Ascending aorta (tissue), 2 donors: ENCODE data around the gene TSC1. TPM values are rescaled to one million over a fixed set of nuclear protein-coding genes. Genes with fewer than 3 reads are reported as not detected.
"Not testable (repeated sequence)": the region's sequence is repeated elsewhere in the genome, so short reads cannot be mapped to it uniquely, and the experiment has no call there.

Experiments used
- DNase-seq, 2 donors: peaks; one replicate each; pipeline ENCODE4 v3.0.0-alpha.2; 2019; ENCODE audit warnings: low spot score in 2 of 2
- H3K27ac ChIP-seq, 2 donors: fragments of 200-600 bp; sonication (generic); one replicate each; pipeline ENCODE4 v1.5.1; 2016 to 2017; ENCODE audit warnings: mild to moderate bottlenecking in 1 of 2
- H3K27me3 ChIP-seq: fragments of 200-600 bp; sonication (generic); one replicate; pipeline ENCODE4 v1.5.1; 2017
- H3K36me3 ChIP-seq, 2 donors: fragments of 200-600 bp; sonication (generic); one replicate each; pipeline ENCODE4 v1.5.1; 2016
- H3K4me1 ChIP-seq, 2 donors: fragments of 200-600 bp; sonication (generic); one replicate each; pipeline ENCODE4 v1.5.1; 2016 to 2017; ENCODE audit warnings: mild to moderate bottlenecking in 1 of 2
- H3K4me3 ChIP-seq, 2 donors: fragments of 200-600 bp; sonication (generic); one replicate each; pipeline ENCODE4 v1.5.1; 2016 to 2017; ENCODE audit warnings: mild to moderate bottlenecking in 1 of 2
- H3K9me3 ChIP-seq, 2 donors: fragments of 200-600 bp; sonication (generic); one replicate each; pipeline ENCODE4 v1.5.1; 2016
- intact Hi-C: fragments of 100-400 bp; cut with DNase I; formaldehyde crosslinking; loops from one replicate; pipeline ENCODE4 v1.15.1; 2023
- total RNA-seq: library from RNA; depleted of rRNA; stranded (reverse); fragments of >200 nt; gene quantifications from one replicate; pipeline ENCODE4 v1.1.0, GENCODE V29; 2016
- TF ChIP-seq, protein P1 (sequence below), 3 experiments: fragments of 200-600 bp in 2 of 3; fragments of 450-650 bp in 1 of 3; sonication (generic) in 2 of 3; IDR thresholded peaks; one replicate each; pipeline ENCODE4 v1.5.1; 2016 to 2019; ENCODE audit warnings: antibody characterized with exemption in 3 of 3, mild to moderate bottlenecking in 1 of 3, moderate library complexity in 1 of 3

TSC1 gene
- total RNA-seq, 1 donor from 2014 or later, result 39.8 TPM

DNA sequence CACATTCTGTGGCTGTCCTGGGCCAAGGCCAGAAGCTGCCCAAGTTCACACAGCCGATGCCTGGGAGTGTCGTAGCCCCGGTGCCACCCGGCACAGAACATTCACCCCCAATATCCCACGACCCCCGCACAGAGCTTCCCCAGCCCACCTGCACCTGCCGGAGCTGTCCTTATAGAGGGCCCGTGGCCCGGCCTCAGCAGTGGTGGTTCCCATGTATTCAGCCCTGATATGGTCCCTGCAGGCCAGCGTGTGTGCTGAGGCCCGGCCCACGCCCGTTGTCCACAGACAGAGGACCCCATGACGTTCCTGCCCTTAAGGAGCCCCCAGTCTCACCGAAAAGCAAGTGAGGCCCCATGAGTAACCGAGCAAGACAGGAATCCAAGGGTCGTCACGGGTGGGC is 28.8 kb upstream of the TSC1 start:
- TF ChIP-seq, protein P1, sequence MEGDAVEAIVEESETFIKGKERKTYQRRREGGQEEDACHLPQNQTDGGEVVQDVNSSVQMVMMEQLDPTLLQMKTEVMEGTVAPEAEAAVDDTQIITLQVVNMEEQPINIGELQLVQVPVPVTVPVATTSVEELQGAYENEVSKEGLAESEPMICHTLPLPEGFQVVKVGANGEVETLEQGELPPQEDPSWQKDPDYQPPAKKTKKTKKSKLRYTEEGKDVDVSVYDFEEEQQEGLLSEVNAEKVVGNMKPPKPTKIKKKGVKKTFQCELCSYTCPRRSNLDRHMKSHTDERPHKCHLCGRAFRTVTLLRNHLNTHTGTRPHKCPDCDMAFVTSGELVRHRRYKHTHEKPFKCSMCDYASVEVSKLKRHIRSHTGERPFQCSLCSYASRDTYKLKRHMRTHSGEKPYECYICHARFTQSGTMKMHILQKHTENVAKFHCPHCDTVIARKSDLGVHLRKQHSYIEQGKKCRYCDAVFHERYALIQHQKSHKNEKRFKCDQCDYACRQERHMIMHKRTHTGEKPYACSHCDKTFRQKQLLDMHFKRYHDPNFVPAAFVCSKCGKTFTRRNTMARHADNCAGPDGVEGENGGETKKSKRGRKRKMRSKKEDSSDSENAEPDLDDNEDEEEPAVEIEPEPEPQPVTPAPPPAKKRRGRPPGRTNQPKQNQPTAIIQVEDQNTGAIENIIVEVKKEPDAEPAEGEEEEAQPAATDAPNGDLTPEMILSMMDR (IDR thresholded peaks at IDR 0.05), result no peak

GRCh38 chr9:132970324-132971062 is 26.1 kb upstream of the TSC1 start:
- Histone ChIP-seq H3K4me1 (no peaks in the 10 kb centered on the region), H3K27me3 (no peaks in the 10 kb centered on the region), H3K9me3 (no peaks in the 10 kb centered on the region), H3K27ac (no peak overlapping the region), H3K4me3 (no peak overlapping the region), H3K36me3 (no peaks in the 10 kb centered on the region)
- no peak for DNase-seq
- intact Hi-C loops, result no loop called here
- TF ChIP-seq, protein P1 (IDR thresholded peaks at IDR 0.05), result no peak

More for the DNA sequence above, 28.8 kb upstream of the TSC1 start:
- no peak for DNase-seq
- Histone ChIP-seq H3K4me3 (no peak overlapping the region), H3K4me1 (no peaks in the 10 kb centered on the region), H3K27me3 (no peaks in the 10 kb centered on the region), H3K36me3 (no peaks in the 10 kb centered on the region), H3K9me3 (no peaks in the 10 kb centered on the region), H3K27ac (no peak overlapping the region)
- intact Hi-C loops, result no loop called here

GRCh38 chr9:132969783-132970182 is 25.4 kb upstream of the TSC1 start:
- H3K36me3 ChIP-seq, result no peaks in the 10 kb centered on the region
- no peaks in the 10 kb centered on the region for H3K27me3 ChIP-seq
- intact Hi-C loops, result no loop called here
- TF ChIP-seq, protein P1 (IDR thresholded peaks at IDR 0.05), result no peak
- no peak for DNase-seq
- no peaks in the 10 kb centered on the region for H3K9me3 ChIP-seq
- H3K4me1 ChIP-seq, result no peaks in the 10 kb centered on the region
- H3K27ac ChIP-seq, result no peak overlapping the region
- no peak overlapping the region for H3K4me3 ChIP-seq

DNA sequence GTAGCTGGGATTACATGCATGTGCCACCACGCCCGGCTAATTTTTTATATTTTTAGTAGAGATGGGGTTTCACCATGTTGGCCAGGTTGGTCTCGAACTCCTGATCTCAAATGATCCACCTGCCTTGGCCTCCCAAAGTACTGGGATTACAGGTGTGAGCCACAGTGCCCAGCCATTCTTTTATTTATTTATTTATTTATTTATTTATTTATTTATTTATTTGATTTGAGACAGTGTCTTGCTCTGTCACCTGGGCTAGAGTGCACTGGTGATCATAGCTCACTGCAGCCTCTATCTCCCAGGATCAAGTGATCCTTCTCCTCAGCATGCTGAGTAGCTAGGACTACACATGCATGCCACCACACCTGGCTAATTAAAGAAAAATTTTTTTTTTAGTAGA is 23.5 kb upstream of the TSC1 start:
- H3K36me3 ChIP-seq, H3K27me3 ChIP-seq, H3K4me3 ChIP-seq, H3K4me1 ChIP-seq, DNase-seq, H3K27ac ChIP-seq, H3K9me3 ChIP-seq, intact Hi-C loops: not testable (repeated sequence)

- DNase-seq, result no peak
- H3K9me3 ChIP-seq, result no peaks in the 10 kb centered on the region
- H3K27ac ChIP-seq, result no peak overlapping the region
- TF ChIP-seq, protein P1 (IDR thresholded peaks at IDR 0.05), result no peak
- no peak overlapping the region for H3K4me3 ChIP-seq
- intact Hi-C loops, result no loop called here
- no peaks in the 10 kb centered on the region for H3K36me3 ChIP-seq
- no peaks in the 10 kb centered on the region for H3K4me1 ChIP-seq
- peaks cover 5% of the 10 kb centered on the region for H3K27me3 ChIP-seq
These were observed 21.1 kb upstream of the TSC1 start for GRCh38 chr9:132965478-132965877.

GRCh38 chr9:132961002-132961401 is 16.6 kb upstream of the TSC1 start:
- H3K4me3 ChIP-seq, result no peak overlapping the region
- TF ChIP-seq, protein P1 (IDR thresholded peaks at IDR 0.05), result no peak

More at GRCh38 chr9:132961002-132961401, 16.6 kb upstream of the TSC1 start:
- Histone ChIP-seq H3K4me1 (no peaks in the 10 kb centered on the region), H3K36me3 (no peaks in the 10 kb centered on the region), H3K27ac (no peak overlapping the region), H3K27me3 (peaks cover 5% of the 10 kb centered on the region), H3K9me3 (no peaks in the 10 kb centered on the region)
- intact Hi-C loops, result no loop called here
- DNase-seq, result no peak
